SK-N-SH (cell line): ENCODE data around the gene TMPRSS6. TPM values are rescaled to one million over a fixed set of nuclear protein-coding genes. Genes with fewer than 3 reads are reported as not detected.

Experiments
- CTCF ChIA-PET: fragments of 300-600, 350-600 bp; formaldehyde crosslinking; extraction: SDS; loops from one replicate; lab custom pipeline; 2021; lab: Yijun Ruan, JAX
- POLR2A ChIA-PET: fragments of 350-600 bp; sonication (Branson Sonifier 250); formaldehyde crosslinking; extraction: SDS; loops from one replicate; lab custom pipeline; 2020; ENCODE audit warnings: antibody characterized with exemption, inconsistent platforms; lab: Yijun Ruan, JAX
- DNase-seq: peaks from one replicate; pipeline ENCODE4 v3.0.0; 2012
- H2AFZ ChIP-seq: fragments of 200-600 bp; sonication (generic); 2 replicates; pipeline ENCODE4 v1.8.1; 2016; ENCODE audit warnings: antibody characterized with exemption, mild to moderate bottlenecking, low read depth
- H3F3A ChIP-seq: fragments of 200-600 bp; sonication (generic); replicated peaks from 2 replicates; pipeline ENCODE3; 2016; ENCODE audit warnings: antibody characterized with exemption, mild to moderate bottlenecking; ENCODE audit not compliant: insufficient read depth
- H3K27ac ChIP-seq, 2 experiments: fragments of 200-500 bp in 1 of 2; fragments of 200-600 bp in 1 of 2; sonication (Bioruptor generic) in 1 of 2; sonication (generic), shearing (Covaris generic) in 1 of 2; 2 replicates each; pipeline versions ENCODE4 v1.5.1 to v1.6.1; 2014 to 2016; ENCODE audit warnings: low read depth in 2 of 2, inconsistent platforms in 1 of 2, low read length in 1 of 2, mild to moderate bottlenecking in 1 of 2, mixed read lengths in 1 of 2
- H3K27me3 ChIP-seq: fragments of 200-600 bp; sonication (generic), shearing (Covaris generic); 2 replicates; pipeline ENCODE4 v1.6.1; 2016; ENCODE audit warnings: mixed run types; ENCODE audit not compliant: insufficient read depth
- H3K36me3 ChIP-seq, 2 experiments: fragments of 200-500 bp in 1 of 2; fragments of 200-600 bp in 1 of 2; sonication (Bioruptor generic) in 1 of 2; sonication (generic) in 1 of 2; replicated peaks in 1 of 2; 2 replicates each; pipeline versions ENCODE3 to v1.5.1; 2014 to 2016; ENCODE audit warnings: low read length in 1 of 2, mild to moderate bottlenecking in 1 of 2; ENCODE audit not compliant: insufficient read depth in 2 of 2, control insufficient read depth in 1 of 2
- H3K4me1 ChIP-seq, 2 experiments: fragments of 200-500 bp in 1 of 2; fragments of 200-600 bp in 1 of 2; sonication (Bioruptor generic) in 1 of 2; sonication (generic), shearing (Covaris generic) in 1 of 2; 2 replicates each; pipeline versions ENCODE4 v1.5.1 to v1.6.1; 2014 to 2016; ENCODE audit warnings: low read depth in 1 of 2, low read length in 1 of 2, mixed run types in 1 of 2; ENCODE audit not compliant: insufficient read depth in 2 of 2, control insufficient read depth in 1 of 2
- H3K4me2 ChIP-seq: fragments of 200-600 bp; sonication (generic), shearing (Covaris generic); 2 replicates; pipeline ENCODE4 v1.6.1; 2017; ENCODE audit warnings: mixed run types
- H3K4me3 ChIP-seq, 2 experiments: fragments of 200-500 bp in 1 of 2; fragments of 200-600 bp in 1 of 2; sonication (Bioruptor generic) in 1 of 2; sonication (generic), shearing (Covaris generic) in 1 of 2; 2 replicates each; pipeline versions ENCODE4 v1.5.1 to v1.8.1; 2014 to 2016; ENCODE audit warnings: low read depth in 2 of 2, inconsistent platforms in 1 of 2, low read length in 1 of 2, mild to moderate bottlenecking in 1 of 2, mixed read lengths in 1 of 2, moderate library complexity in 1 of 2
- H3K79me2 ChIP-seq: fragments of 200-600 bp; sonication (generic); 2 replicates; pipeline ENCODE4 v1.8.1; 2017; ENCODE audit warnings: mild to moderate bottlenecking; ENCODE audit not compliant: insufficient read depth
- H3K9ac ChIP-seq: fragments of 200-600 bp; sonication (generic); 2 replicates; pipeline ENCODE4 v1.6.1; 2017; ENCODE audit warnings: mixed run types
- H3K9me2 ChIP-seq: fragments of 200-600 bp; sonication (generic); 2 replicates; pipeline ENCODE4 v1.6.1; 2017; ENCODE audit warnings: mixed run types
- H3K9me3 ChIP-seq: fragments of 200-600 bp; sonication (generic); 2 replicates; pipeline ENCODE4 v1.6.1; 2017; ENCODE audit warnings: mixed run types, mild to moderate bottlenecking, moderate library complexity
- H4K20me1 ChIP-seq: fragments of 200-600 bp; sonication (generic); 2 replicates; pipeline ENCODE4 v1.6.1; 2017; ENCODE audit warnings: mild to moderate bottlenecking, mixed run types; ENCODE audit not compliant: insufficient read depth
- CTCF ChIP-seq: fragments of 200-600 bp; sonication (generic); IDR thresholded peaks from 2 replicates; pipeline ENCODE4 v1.6.1; 2017; ENCODE audit warnings: antibody characterized with exemption, mild to moderate bottlenecking, moderate library complexity
- EP300 ChIP-seq, 2 experiments: IDR thresholded peaks; 2 replicates each; pipeline versions ENCODE4 v1.4.0 to v1.6.1; 2012; ENCODE audit warnings: borderline replicate concordance in 1 of 2, low read depth in 1 of 2, low read length in 1 of 2
- EZH2phosphoT487 ChIP-seq: fragments of 200-600 bp; sonication (generic); IDR thresholded peaks from 2 replicates; pipeline ENCODE4 v1.6.1; 2017; ENCODE audit warnings: low read depth, mixed run types, mild to moderate bottlenecking, antibody characterized with exemption, moderate library complexity, borderline replicate concordance
- FOXM1 ChIP-seq: IDR thresholded peaks from 2 replicates; pipeline ENCODE4 v1.4.0; 2012; ENCODE audit warnings: low read depth, mild to moderate bottlenecking
- GATA2 ChIP-seq: sonication (generic); formaldehyde crosslinking; IDR thresholded peaks from 2 replicates; pipeline ENCODE4 v1.5.0; 2020; ENCODE audit warnings: mild to moderate bottlenecking, missing genetic modification reagents
- IRF3 ChIP-seq: fragments of 150-350 bp; IDR thresholded peaks from 2 replicates; pipeline ENCODE4 v1.6.1; 2016; ENCODE audit warnings: mild to moderate bottlenecking, low read depth, low read length
- NFIC ChIP-seq: IDR thresholded peaks from 2 replicates; pipeline ENCODE4 v1.4.0; 2012; ENCODE audit warnings: borderline replicate concordance
- NRF1 ChIP-seq: IDR thresholded peaks from 2 replicates; pipeline ENCODE4 v1.6.1; 2012; ENCODE audit warnings: low read depth, mild to moderate bottlenecking, low read length
- RAD21 ChIP-seq: IDR thresholded peaks from 2 replicates; pipeline ENCODE4 v1.6.1; 2012; ENCODE audit warnings: mild to moderate bottlenecking, low read length
- RCOR1 ChIP-seq: fragments of 150-350 bp; IDR thresholded peaks from 2 replicates; pipeline ENCODE4 v1.6.1; 2017; ENCODE audit warnings: antibody characterized with exemption, low read length
- REST ChIP-seq: IDR thresholded peaks from 2 replicates; pipeline ENCODE4 v1.6.1; 2012; ENCODE audit warnings: mild to moderate bottlenecking, low read depth, low read length, moderate library complexity
- RXRA ChIP-seq: IDR thresholded peaks from 2 replicates; pipeline ENCODE4 v1.4.0; 2012; ENCODE audit warnings: low read depth, mild to moderate bottlenecking, borderline replicate concordance
- SIN3A ChIP-seq: IDR thresholded peaks from 2 replicates; pipeline ENCODE4 v1.6.1; 2012; ENCODE audit warnings: low read depth, mild to moderate bottlenecking, low read length, moderate library complexity, borderline replicate concordance
- TCF12 ChIP-seq: IDR thresholded peaks from 2 replicates; pipeline ENCODE4 v1.4.0; 2012
- TEAD4 ChIP-seq: IDR thresholded peaks from 2 replicates; pipeline ENCODE4 v1.4.0; 2012; ENCODE audit warnings: mild to moderate bottlenecking, borderline replicate concordance; ENCODE audit not compliant: insufficient read depth
- USF1 ChIP-seq: IDR thresholded peaks from 2 replicates; pipeline ENCODE4 v1.4.0; 2012; ENCODE audit warnings: low read depth, borderline replicate concordance
- YY1 ChIP-seq: IDR thresholded peaks from 2 replicates; pipeline ENCODE4 v1.4.0; 2012; ENCODE audit warnings: low read depth, mild to moderate bottlenecking
- WGBS: methylation state at CpG from one replicate; pipeline ENCODE4 v1.1.6; 2017; ENCODE audit warnings: low lambda C conversion rate; 5-methylcytosine and 5-hydroxymethylcytosine counted together
- polyA plus RNA-seq, 3 experiments: library from polyadenylated mRNA; depleted of rRNA; stranded (reverse); fragments of >200 nt; gene quantifications; 2 replicates each; pipeline ENCODE4 v1.2.3, GENCODE V29; 2012

The TMPRSS6 gene
- polyA plus RNA-seq, 1 of the 3 experiments (the other 2 are of a cell fraction) = not detected

GRCh38 chr22:37088108-37088605 lies 21.4 kb downstream of the TMPRSS6 start:
- peaks cover 0 to 7% of the 10 kb centered on the region in 2 experiments; a peak in 1 of 4 replicates for H3K4me1 ChIP-seq
- no peak for DNase-seq
- CTCF ChIA-PET = interaction anchor here (1.0 to 1.7 kb wide), 3 partner anchors 10 to 111 kb away, joined by 3 to 7 read pairs (median 3); no protein-coding TSS in a partner anchor
- no peaks in the 10 kb centered on the region for H3K36me3 ChIP-seq
- H3F3A ChIP-seq = no peaks in the 10 kb centered on the region
- POLR2A ChIA-PET = no interaction called here
- no peak overlapping the region for H3K4me3 ChIP-seq
- no peaks in the 10 kb centered on the region for H3K27me3 ChIP-seq
- H3K9me2 ChIP-seq = no peaks in the 10 kb centered on the region
- no peak overlapping the region for H3K4me2 ChIP-seq
- H4K20me1 ChIP-seq = no peaks in the 10 kb centered on the region
- H3K27ac ChIP-seq = no peak overlapping the region
- no peak for TF ChIP-seq RAD21
- H2AFZ ChIP-seq = no peak overlapping the region
- no peak overlapping the region for H3K9ac ChIP-seq
- H3K79me2 ChIP-seq = no peaks in the 10 kb centered on the region
- no peaks in the 10 kb centered on the region for H3K9me3 ChIP-seq
- WGBS = 50% methylated on average over 3 of the region's 6 CpGs

- DNase-seq = no peak
- H3K27ac ChIP-seq = no peak overlapping the region
- no peak overlapping the region for H3K9ac ChIP-seq
- no peak overlapping the region for H3K4me3 ChIP-seq
- no peaks in the 10 kb centered on the region for H3K9me2 ChIP-seq
- CTCF ChIA-PET = interaction anchor here (1.1 to 2.8 kb wide), 2 partner anchors 11 to 16 kb away, joined by 3 to 8 read pairs; no protein-coding TSS in a partner anchor
- no peaks in the 10 kb centered on the region for H3K79me2 ChIP-seq
- no peaks in the 10 kb centered on the region for H3F3A ChIP-seq
- peaks cover 0 to under 1% of the 10 kb centered on the region in 2 experiments; a peak in 1 of 4 replicates for H3K4me1 ChIP-seq
- POLR2A ChIA-PET = interaction anchor here (0.5 kb wide), 1 partner anchor 68 kb away, joined by 3 read pairs; no protein-coding TSS in a partner anchor
- H3K4me2 ChIP-seq = no peak overlapping the region
- no peak overlapping the region for H2AFZ ChIP-seq
- no peaks in the 10 kb centered on the region for H3K9me3 ChIP-seq
- no peaks in the 10 kb centered on the region for H3K27me3 ChIP-seq
- TF ChIP-seq REST (no peak), EZH2phosphoT487 (no peak), TCF12 (no peak), CTCF (no peak), IRF3 (no peak), NRF1 (no peak), FOXM1 (no peak), GATA2 (CRISPR knock-in tag) (no peak), USF1 (no peak), RXRA (no peak), NFIC (no peak), SIN3A (no peak), RCOR1 (no peak), EP300 (IDR thresholded peaks at IDR 0.05; ENCODE audit: borderline replicate concordance in 1 of 2, low read depth in 1 of 2, low read length in 1 of 2) (no peak), YY1 (no peak), TEAD4 (no peak)
- TF ChIP-seq, all 33 proteins: peak for 0
- Histone ChIP-seq H3K36me3 (no peaks in the 10 kb centered on the region), H4K20me1 (no peaks in the 10 kb centered on the region)
- 31% methylated on average over 4 of the region's 15 CpGs for WGBS
Measured at GRCh38 chr22:37086184-37086583, 23.3 kb downstream of the TMPRSS6 start.
